Mucosa of gallbladder (tissue), 1 donor: ENCODE results near the gene SLC4A7. TPM values are rescaled to one million over a fixed set of nuclear protein-coding genes. Genes with fewer than 3 reads are reported as not detected.

Experiments used
- DNase-seq: peaks from one replicate; pipeline ENCODE4 v3.0.0-alpha.2; 2020; ENCODE audit warnings: low spot score
- total RNA-seq: library from RNA; stranded (reverse); gene quantifications from one replicate; pipeline ENCODE4 v1.2.1, GENCODE V29; 2021
- donor health status: DM: no; HTN: no; CAD: no.

SLC4A7 gene
- total RNA-seq, 1 donor from 2014 or later: 35.1 TPM

- DNase-seq: no peak
Observed at GRCh38 chr3:27325419-27325818, 158.8 kb downstream of the SLC4A7 start.

- no peak for DNase-seq
Observed at GRCh38 chr3:27324686-27325085, 159.5 kb downstream of the SLC4A7 start.

- no peak for DNase-seq
Observed at GRCh38 chr3:27323087-27323570, 161.1 kb downstream of the SLC4A7 start.

Other genes with a start within 250 kb of the SLC4A7 start
- gene NEK10, start 115.0 kb downstream of the SLC4A7 start, total RNA-seq: 6.2 TPM
- 0.58 TPM for gene EOMES, start 237.9 kb upstream of the SLC4A7 start, total RNA-seq